GM19023 (cell line): ENCODE results near the gene CISD1.

Experiments used
- ATAC-seq: cut with Tn5 transposase; IDR thresholded peaks from one replicate; pipeline ENCODE4 v1.9.1; 2021; ENCODE audit warnings: mild to moderate bottlenecking, moderate library complexity; ENCODE audit not compliant: unreplicated experiment

The CISD1 gene

GRCh38 chr10:58265249-58265648 lies 3.7 kb upstream of the CISD1 start:
- ATAC-seq, result no peak

DNA sequence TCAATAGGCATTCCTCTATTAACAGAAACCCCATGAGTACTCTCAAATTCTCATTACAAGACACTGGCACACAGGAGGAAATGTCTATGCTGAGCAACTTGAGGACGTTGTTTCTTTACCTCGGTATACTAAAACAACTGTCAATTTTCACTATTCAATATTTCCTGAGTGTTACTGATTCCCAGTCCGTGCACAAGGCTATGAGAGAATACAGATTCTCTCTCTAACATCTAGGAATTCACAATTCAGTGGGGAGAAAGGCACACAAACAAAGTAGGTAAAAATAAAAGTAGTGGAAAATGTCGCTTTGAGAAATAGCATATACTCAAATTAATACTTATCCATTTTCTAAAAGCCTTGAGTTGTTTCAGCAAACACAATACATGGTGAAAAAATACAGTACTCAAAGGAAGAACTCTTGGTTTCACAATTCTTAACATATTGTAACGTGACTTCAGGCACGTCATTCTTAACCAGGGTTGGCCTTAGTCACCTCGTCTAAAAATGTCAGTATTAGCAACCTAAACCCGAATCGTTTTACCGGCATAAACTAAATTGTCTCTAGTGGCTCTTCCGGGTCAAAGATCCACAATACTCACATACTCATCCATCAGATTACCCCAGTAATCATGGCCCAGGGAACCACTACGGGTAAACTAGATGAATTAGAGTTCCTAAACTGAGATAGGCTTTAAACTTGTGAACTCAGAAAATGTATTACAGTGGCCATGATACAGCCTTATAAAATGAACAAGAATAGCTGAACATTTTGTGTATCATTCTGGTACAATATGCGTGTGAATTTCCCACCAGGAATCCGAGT lies 2.7 kb upstream of the CISD1 start:
- ATAC-seq, result no peak

- peak; percentile 9 for ATAC-seq
Measured at GRCh38 chr10:58266826-58267712, 1.9 kb upstream of the CISD1 start.

DNA sequence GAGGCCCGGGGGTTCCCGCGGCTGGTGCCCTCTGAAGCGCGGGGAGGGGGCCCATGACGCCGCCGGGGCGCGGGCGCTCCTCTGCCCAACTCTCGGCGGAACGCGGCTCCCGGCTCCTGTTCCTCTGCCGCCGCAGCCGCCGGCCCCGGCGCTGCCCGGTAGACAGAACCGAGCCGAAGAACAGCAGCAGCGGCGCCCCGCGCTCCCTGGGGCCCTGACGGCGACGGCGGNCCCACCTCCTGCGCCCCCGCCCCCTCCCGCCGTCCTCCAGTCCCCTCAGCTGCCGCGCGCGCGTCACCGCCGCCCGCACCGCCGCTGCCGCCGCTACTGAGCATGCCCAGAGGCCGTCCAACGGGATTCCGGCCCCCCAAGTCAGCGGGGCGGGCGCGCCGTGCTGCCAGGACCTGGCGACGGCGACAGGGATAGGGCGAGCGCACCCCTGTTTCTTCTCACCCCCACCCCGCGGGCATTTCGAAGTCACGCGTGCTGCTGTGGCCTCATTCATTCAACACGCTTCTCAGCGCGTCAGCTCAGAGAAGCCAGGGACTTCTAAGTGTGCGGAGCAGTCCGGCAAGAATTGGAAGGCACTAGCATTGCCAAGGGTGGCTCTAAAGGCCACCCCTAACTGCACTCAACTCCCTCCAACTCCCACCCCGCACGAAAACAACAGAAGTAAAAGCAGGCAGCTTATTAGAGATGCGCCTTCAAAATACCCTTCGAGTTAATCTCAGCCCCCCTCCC lies 1.1 kb upstream of the CISD1 start, which contains the start of gene IPMK:
Gene IPMK, minus strand, starts transcription at position 182 of the 741 bp plus-strand sequence. CDS start 283 bp downstream, outside the sequence.
- peak; percentile 58 for ATAC-seq

DNA sequence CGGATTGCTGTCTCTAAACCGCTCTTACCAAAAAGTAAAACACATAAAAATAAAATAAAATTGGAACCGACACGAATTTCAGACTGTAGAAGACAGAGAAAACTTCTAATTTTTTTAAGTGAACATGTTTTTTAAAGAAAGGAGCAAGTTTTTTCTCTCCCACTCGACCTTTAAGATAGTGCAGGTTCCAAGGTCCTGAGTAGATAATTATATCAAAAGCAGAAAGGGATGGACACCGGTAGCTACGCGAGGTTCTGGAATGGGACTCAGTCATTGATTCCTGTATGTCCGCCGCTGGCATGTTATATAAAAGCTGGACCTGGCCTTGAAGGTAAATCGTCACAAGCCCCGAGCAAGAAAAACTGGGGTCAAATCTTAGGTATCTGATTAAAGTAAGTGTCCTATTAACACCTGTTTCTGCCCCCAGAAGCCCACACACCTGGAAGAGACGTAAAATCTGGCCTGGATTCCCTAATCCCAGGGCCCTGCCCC lies 462 bp upstream of the CISD1 start:
- ATAC-seq, result peak; percentile 1

DNA sequence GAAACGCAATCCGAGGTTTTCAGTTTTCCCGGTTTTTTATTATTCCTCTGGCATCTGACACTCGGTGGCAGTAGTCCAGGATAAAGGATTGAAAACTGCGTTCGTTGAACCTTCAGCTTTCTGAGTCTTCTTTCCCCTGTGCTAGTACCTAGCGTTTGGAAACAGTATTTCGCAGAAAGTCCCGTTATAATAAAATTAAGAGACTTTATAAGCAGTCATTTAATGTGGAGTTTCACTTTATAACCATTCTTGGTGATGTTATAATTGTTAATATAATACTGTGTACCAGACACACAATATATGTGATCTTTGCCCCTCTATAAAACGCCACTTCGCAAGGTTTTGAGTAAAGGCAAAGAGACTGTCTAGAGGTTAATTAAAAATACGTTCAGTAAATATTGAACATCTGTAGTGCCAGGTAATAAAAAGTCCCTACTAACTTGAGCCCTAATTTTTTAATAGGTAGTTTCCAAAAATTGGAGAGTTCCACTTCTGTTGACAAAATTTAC lies 874 bp downstream of the CISD1 start:
- no peak for ATAC-seq

GRCh38 chr10:58275261-58275660 lies 6.3 kb downstream of the CISD1 start:
- no peak for ATAC-seq

GRCh38 chr10:58275908-58276307 lies 6.9 kb downstream of the CISD1 start:
- ATAC-seq, result no peak

- no peak for ATAC-seq
Measured at GRCh38 chr10:58278274-58278961, 9.5 kb downstream of the CISD1 start.

GRCh38 chr10:58278962-58279307 lies 10.0 kb downstream of the CISD1 start:
- ATAC-seq, result no peak

GRCh38 chr10:58280477-58280876 lies 11.5 kb downstream of the CISD1 start:
- ATAC-seq, result no peak

GRCh38 chr10:58281092-58281752 lies 12.3 kb downstream of the CISD1 start:
- ATAC-seq, result no peak

DNA sequence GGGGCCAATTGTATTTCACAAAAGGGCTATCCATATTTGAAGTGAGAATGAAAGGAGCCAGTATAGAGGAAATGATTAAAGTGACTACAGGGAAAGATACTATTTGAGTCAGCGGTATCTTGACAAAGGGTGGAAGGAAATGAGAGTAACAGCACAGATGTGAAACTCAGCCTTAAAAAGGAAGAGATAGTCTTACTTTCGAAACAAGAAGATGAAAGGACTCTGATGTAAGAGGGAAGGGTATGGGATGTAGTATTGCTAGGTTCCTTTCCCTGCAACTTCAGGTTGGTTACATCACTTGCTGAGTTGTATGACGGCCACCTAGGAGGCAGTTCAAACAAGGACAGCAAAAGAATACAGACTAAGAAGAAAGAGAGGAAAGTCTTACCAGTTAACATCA lies 13.7 kb downstream of the CISD1 start:
- ATAC-seq, result peak; percentile 97

DNA sequence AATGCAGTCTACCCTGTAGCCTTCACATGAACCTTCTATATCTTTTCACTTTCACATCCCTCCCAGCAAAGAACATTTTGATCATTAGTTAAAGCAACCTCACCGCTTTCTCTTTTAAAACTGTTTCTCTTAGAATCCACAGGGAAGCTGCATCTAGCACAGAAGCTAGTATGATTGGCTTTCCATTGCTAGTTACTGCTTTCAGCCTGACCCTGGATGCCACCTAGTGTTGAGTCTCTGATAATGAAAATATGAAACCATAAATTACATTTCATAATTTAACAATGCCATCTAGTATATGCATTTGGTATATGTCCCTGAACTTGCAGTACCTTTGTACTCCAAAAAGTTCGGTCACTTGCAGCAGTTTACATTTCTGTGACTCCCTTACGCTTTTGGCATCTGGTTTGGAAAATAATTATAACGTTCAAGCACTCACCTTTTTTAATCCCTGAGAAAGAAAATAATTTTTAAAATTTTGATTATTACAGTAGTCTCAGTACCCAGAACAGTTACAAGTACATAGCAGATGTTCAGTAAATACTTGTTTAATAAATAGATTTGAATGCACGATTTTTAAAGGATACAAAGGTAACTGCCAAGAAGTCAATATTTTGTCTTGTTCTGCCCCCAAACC lies 22.7 kb downstream of the CISD1 start:
- ATAC-seq, result peak; percentile 82

DNA sequence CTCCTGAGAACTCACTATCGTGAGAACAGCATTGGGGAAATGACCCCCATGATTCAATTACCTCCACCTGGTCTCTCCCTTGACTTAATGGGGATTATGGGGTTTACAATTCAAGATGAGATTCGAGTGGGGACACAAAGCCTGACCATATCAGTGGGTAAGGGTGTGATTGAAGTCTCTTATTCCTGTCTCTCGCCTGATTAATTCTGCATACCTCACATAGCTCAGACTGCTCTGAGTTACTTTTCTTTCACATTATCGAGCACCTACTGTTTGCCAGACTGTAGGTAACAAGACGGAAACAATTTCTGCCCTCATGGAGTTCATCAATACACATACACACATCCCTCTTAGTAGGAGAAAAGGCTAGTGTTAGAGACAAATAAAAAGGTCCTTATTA lies 25.0 kb downstream of the CISD1 start:
- no peak for ATAC-seq

DNA sequence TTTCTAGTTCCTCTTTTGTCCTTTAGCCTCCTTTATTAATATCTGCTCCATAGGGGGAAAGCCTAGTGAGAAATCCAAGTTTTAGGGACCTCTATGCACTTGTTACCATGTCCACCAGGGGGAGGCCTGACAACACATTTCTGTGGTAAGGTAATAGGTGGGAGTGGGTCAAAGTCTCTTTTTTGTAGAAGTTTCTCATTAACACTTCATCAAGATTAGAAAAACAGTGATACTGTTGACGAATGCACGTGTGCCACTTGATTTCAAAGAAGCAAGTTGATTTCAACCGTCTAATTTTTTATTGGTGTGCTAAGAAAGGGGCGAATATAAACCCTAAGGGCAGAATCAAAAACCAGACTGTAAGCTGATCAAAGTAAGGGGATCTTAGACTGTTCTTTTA lies 30.6 kb downstream of the CISD1 start:
- ATAC-seq, result peak; percentile 84

DNA sequence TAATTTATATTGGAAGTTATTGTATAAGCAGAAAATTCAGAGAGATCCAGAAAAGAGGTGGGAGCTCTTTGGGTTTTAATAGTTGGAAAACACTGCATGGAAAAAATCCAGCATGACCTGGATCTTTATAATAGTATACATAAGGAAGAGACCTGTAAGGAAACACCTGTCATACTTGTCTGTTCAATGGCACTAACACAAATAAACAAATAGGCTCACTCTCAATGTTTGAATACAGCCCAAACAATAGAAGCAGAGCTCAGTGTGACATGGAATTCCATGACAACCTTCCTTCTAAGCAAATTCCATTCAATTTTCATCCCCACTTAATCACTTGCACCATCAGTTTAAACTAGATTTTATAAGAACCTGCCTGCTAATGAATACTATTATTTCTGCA lies 31.7 kb downstream of the CISD1 start:
- no peak for ATAC-seq

DNA sequence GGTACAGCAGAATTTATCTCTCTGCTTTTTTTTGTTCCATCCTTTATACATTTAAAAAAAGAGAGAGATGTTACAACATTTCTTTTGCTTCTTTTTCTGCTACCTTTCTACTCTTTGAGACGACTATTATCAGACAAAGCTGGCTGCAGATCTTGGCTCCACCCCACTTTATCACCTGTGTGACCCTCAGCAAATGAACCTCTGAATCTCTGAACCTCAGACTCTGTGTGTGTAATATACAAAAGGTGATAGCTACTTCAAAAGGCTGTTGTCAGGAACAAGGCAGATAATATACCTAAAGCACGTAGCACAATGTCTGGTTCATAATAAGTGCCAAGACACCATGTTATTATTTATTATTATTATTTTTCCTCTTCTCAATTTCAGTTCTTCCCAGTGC lies 33.3 kb downstream of the CISD1 start:
- no peak for ATAC-seq

GRCh38 chr10:58304099-58304633 lies 35.2 kb downstream of the CISD1 start:
- no peak for ATAC-seq
